ENCODE measurements around the gene TMEM131. TPM values are rescaled to one million over a fixed set of nuclear protein-coding genes. Genes with fewer than 3 reads are reported as not detected.
"Not testable (repeated sequence)": the region's sequence is repeated elsewhere in the genome, so short reads cannot be mapped to it uniquely, and the experiment has no call there.

The TMEM131 gene
- total RNA-seq, 1 donor from 2014 or later, result 58.8 TPM

DNA sequence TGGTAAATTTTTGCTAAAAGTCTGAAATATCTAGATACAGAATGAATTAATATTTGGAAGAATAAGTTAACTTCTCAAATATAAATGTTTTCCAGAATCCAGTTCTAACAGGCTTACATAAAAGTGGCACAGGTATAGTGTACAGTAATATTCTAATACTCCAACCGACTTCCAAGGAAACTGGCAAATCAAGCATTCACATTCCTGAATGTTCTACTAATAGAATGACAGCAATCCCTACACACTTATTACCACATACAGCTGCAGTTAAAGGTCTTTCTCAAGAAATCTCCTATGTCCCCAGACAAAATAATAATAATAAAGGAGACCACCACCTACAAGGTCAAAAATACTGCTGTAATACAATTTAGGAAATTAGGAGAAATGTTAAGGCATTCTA lies 31.9 kb downstream of the TMEM131 start:
- peaks cover 26% of the 10 kb centered on the region for H3K4me1 Mint-ChIP-seq (ENCODE audit: low read depth)
- no peaks in the 10 kb centered on the region for H3K9me3 Mint-ChIP-seq (ENCODE audit: low read depth)
- no peak overlapping the region for H3K4me3 Mint-ChIP-seq (ENCODE audit: low read depth)
- DNase-seq (ENCODE audit: low spot score, unreplicated experiment), result no peak
- TF ChIP-seq, protein P1, sequence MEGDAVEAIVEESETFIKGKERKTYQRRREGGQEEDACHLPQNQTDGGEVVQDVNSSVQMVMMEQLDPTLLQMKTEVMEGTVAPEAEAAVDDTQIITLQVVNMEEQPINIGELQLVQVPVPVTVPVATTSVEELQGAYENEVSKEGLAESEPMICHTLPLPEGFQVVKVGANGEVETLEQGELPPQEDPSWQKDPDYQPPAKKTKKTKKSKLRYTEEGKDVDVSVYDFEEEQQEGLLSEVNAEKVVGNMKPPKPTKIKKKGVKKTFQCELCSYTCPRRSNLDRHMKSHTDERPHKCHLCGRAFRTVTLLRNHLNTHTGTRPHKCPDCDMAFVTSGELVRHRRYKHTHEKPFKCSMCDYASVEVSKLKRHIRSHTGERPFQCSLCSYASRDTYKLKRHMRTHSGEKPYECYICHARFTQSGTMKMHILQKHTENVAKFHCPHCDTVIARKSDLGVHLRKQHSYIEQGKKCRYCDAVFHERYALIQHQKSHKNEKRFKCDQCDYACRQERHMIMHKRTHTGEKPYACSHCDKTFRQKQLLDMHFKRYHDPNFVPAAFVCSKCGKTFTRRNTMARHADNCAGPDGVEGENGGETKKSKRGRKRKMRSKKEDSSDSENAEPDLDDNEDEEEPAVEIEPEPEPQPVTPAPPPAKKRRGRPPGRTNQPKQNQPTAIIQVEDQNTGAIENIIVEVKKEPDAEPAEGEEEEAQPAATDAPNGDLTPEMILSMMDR (IDR thresholded peaks at IDR 0.05; ENCODE audit: unreplicated experiment), result no peak
- H3K36me3 Mint-ChIP-seq (ENCODE audit: insufficient read depth), result no peaks in the 10 kb centered on the region
- no peaks in the 10 kb centered on the region for H3K27me3 Mint-ChIP-seq
- H3K27ac Mint-ChIP-seq, result no peak overlapping the region

DNA sequence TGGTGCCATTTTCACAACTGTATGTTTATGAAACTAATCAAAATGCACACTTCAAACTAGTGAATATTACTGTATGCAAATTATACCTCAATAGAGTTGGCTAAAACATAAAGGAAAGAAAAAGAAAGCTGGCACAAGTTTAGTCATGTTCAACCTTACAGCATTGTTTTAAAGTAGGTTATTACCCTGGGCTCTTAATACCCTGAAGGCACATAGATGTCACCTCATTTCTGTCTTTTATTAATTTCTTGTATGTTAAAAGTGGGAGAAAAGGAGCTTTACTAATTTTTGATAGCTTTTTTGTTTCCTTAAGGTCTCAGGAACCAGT lies 32.7 kb downstream of the TMEM131 start:
- H3K27me3 Mint-ChIP-seq, result no peaks in the 10 kb centered on the region
- H3K4me3 Mint-ChIP-seq (ENCODE audit: low read depth), result no peak overlapping the region
- TF ChIP-seq, protein P1 (IDR thresholded peaks at IDR 0.05; ENCODE audit: unreplicated experiment), result no peak
- DNase-seq (ENCODE audit: low spot score, unreplicated experiment), result no peak
- no peaks in the 10 kb centered on the region for H3K36me3 Mint-ChIP-seq (ENCODE audit: insufficient read depth)
- H3K4me1 Mint-ChIP-seq (ENCODE audit: low read depth), result peaks cover 23% of the 10 kb centered on the region
- H3K27ac Mint-ChIP-seq, result no peak overlapping the region
- no peaks in the 10 kb centered on the region for H3K9me3 Mint-ChIP-seq (ENCODE audit: low read depth)

DNA sequence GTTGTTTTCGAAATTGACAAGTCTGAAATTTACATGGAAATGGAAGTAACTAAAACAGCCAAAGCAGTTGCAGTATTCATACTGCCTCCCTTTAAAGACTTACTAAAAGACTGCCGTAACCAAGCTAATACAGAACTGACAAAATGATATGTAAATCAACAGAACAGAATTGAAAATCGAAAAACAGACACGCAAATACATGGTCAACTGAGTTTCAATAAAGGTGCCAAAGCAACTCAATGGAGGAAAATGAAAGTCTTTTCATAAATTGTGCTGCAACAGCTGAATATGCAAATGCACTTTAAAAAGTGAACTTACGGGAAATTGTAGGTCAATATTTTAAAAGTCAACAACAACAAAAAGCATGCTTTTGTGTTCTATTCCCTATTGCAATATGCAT lies 34.2 kb downstream of the TMEM131 start:
- H3K4me1 Mint-ChIP-seq (ENCODE audit: low read depth), result peaks cover 14% of the 10 kb centered on the region
- H3K27ac Mint-ChIP-seq, result no peak overlapping the region
- no peaks in the 10 kb centered on the region for H3K9me3 Mint-ChIP-seq (ENCODE audit: low read depth)
- DNase-seq (ENCODE audit: low spot score, unreplicated experiment), result no peak
- no peaks in the 10 kb centered on the region for H3K27me3 Mint-ChIP-seq
- no peaks in the 10 kb centered on the region for H3K36me3 Mint-ChIP-seq (ENCODE audit: insufficient read depth)
- TF ChIP-seq, protein P1 (IDR thresholded peaks at IDR 0.05; ENCODE audit: unreplicated experiment), result no peak
- no peak overlapping the region for H3K4me3 Mint-ChIP-seq (ENCODE audit: low read depth)

DNA sequence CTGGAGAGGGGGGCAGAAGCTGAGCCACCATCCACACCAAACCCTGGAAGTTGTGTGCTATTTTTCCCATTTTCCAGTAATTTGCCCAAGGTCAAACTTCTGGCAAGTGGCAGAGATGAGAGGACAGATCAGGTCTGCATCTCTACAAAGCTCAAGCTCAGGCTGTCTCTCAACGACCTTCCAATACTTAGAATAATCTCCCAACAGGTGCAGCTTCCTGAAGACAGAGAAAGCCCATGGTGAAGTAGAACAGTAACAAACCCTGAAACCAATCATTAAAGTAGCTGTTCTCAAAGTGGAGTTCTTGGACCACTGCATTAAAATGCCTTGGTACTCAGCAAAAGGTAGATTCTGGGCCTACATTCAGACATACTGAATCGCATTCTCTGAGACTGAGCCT lies 37.6 kb downstream of the TMEM131 start:
- H3K4me3 Mint-ChIP-seq (ENCODE audit: low read depth), result no peak overlapping the region
- H3K4me1 Mint-ChIP-seq (ENCODE audit: low read depth), result peaks cover 5% of the 10 kb centered on the region
- no peaks in the 10 kb centered on the region for H3K27me3 Mint-ChIP-seq
- H3K27ac Mint-ChIP-seq, result no peak overlapping the region
- no peaks in the 10 kb centered on the region for H3K9me3 Mint-ChIP-seq (ENCODE audit: low read depth)
- peaks cover 4% of the 10 kb centered on the region for H3K36me3 Mint-ChIP-seq (ENCODE audit: insufficient read depth)
- TF ChIP-seq, protein P1 (IDR thresholded peaks at IDR 0.05; ENCODE audit: unreplicated experiment), result no peak
- no peak for DNase-seq (ENCODE audit: low spot score, unreplicated experiment)

DNA sequence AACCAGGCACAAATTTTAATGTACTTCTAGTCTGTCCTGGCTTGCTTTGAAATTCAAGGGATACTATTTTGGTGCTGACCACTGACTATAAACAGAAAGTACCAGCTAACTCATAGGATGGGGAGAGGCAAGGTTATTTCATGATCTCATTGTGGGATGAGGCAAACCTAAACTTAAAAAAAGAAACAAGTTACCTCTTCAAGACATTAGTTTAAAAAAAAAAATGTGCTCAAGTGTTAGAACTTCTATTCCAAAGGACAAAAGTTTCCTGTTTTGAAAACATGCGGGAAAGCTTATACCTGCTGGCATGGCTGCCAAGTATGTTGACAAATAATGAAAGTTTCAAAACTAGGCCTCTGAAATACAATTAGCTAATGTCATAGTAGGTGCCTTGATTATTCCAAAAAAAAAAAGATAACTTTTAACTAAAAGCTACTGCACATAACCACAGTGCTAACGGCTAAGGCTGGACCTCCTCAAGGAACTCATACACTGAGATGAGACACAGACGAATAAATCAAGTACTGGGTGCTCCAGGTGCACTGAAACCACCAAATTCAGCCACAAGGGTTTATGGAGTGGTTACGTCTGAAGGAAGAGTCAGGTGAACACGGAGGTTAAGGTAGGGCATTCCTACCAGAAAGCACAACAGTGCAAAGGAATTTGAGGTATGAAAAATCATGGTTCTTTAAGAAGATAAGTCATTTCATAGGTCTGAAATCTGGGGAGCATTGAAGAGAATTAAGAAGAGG lies 38.1 kb downstream of the TMEM131 start:
- H3K36me3 Mint-ChIP-seq (ENCODE audit: insufficient read depth), result peaks cover 4% of the 10 kb centered on the region
- no peaks in the 10 kb centered on the region for H3K9me3 Mint-ChIP-seq (ENCODE audit: low read depth)
- no peak overlapping the region for H3K27ac Mint-ChIP-seq
- no peak for DNase-seq (ENCODE audit: low spot score, unreplicated experiment)
- TF ChIP-seq, protein P1 (IDR thresholded peaks at IDR 0.05; ENCODE audit: unreplicated experiment), result no peak
- H3K4me3 Mint-ChIP-seq (ENCODE audit: low read depth), result no peak overlapping the region
- H3K27me3 Mint-ChIP-seq, result no peaks in the 10 kb centered on the region
- peaks cover 5% of the 10 kb centered on the region for H3K4me1 Mint-ChIP-seq (ENCODE audit: low read depth)

DNA sequence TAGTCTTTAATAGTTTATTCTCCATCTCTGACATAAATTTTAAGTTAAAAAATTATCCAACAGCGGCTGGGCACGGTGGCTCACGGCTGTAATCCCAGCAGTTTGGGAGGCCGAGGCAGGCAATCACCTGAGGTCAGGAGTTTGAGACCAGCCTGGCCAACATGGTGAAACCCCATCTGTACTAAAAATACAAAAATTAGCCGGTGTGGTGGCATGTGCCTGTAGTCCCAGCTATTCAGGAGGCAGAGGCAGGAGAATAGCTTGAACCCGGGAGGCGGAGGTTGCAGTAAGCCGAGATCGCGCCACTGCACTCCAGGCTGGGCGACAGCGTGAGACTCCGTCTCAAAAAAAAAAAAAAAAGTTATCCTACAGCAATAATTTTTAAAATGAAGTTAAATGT lies 39.0 kb downstream of the TMEM131 start:
- H3K9me3 Mint-ChIP-seq (ENCODE audit: low read depth); H3K27me3 Mint-ChIP-seq; H3K4me3 Mint-ChIP-seq (ENCODE audit: low read depth); H3K36me3 Mint-ChIP-seq (ENCODE audit: insufficient read depth); H3K27ac Mint-ChIP-seq; H3K4me1 Mint-ChIP-seq (ENCODE audit: low read depth); DNase-seq (ENCODE audit: low spot score, unreplicated experiment): not testable (repeated sequence)
